ENCODE data around the gene GRM7. TPM values are rescaled to one million over a fixed set of nuclear protein-coding genes. Genes with fewer than 3 reads are reported as not detected.

GRM7 gene
- polyA plus RNA-seq, 1 donor from 2014 or later: 23.8 TPM

DNA sequence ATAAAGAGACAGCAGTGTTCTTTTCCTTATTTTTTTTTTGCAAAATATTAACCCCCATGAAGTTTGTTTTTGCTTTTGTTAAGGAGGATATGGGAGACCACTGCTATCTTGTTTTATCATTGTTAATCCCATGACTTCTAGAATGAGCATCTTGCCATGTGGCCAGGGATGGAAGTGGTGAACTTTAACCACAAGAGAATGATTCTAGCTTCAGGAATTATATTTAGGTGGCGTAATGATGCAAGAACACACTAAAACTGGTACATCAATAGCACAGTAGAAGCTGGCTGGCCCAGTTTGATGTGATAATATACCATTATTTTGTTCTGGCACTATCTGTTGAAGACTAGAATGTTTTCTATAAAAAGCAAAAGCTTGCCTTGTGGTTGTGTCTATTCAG lies 720.9 kb downstream of the GRM7 start:
- no peak overlapping the region for H3K9ac ChIP-seq (ENCODE audit: low read length)
- no peaks in the 10 kb centered on the region for H3K9me3 ChIP-seq (ENCODE audit: low read length)
- H3K27me3 ChIP-seq (ENCODE audit: insufficient read depth, low read depth, low read length): no peaks in the 10 kb centered on the region
- no peaks in the 10 kb centered on the region for H4K20me1 ChIP-seq (ENCODE audit: insufficient read depth)
- TF ChIP-seq, protein P1, sequence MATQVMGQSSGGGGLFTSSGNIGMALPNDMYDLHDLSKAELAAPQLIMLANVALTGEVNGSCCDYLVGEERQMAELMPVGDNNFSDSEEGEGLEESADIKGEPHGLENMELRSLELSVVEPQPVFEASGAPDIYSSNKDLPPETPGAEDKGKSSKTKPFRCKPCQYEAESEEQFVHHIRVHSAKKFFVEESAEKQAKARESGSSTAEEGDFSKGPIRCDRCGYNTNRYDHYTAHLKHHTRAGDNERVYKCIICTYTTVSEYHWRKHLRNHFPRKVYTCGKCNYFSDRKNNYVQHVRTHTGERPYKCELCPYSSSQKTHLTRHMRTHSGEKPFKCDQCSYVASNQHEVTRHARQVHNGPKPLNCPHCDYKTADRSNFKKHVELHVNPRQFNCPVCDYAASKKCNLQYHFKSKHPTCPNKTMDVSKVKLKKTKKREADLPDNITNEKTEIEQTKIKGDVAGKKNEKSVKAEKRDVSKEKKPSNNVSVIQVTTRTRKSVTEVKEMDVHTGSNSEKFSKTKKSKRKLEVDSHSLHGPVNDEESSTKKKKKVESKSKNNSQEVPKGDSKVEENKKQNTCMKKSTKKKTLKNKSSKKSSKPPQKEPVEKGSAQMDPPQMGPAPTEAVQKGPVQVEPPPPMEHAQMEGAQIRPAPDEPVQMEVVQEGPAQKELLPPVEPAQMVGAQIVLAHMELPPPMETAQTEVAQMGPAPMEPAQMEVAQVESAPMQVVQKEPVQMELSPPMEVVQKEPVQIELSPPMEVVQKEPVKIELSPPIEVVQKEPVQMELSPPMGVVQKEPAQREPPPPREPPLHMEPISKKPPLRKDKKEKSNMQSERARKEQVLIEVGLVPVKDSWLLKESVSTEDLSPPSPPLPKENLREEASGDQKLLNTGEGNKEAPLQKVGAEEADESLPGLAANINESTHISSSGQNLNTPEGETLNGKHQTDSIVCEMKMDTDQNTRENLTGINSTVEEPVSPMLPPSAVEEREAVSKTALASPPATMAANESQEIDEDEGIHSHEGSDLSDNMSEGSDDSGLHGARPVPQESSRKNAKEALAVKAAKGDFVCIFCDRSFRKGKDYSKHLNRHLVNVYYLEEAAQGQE (IDR thresholded peaks at IDR 0.05; ENCODE audit: borderline replicate concordance): no peak
- TF ChIP-seq EZH2 (IDR thresholded peaks at IDR 0.05; ENCODE audit: borderline replicate concordance, insufficient read depth, low read length, poor library complexity, severe bottlenecking): no peak
- TF ChIP-seq, protein P2, sequence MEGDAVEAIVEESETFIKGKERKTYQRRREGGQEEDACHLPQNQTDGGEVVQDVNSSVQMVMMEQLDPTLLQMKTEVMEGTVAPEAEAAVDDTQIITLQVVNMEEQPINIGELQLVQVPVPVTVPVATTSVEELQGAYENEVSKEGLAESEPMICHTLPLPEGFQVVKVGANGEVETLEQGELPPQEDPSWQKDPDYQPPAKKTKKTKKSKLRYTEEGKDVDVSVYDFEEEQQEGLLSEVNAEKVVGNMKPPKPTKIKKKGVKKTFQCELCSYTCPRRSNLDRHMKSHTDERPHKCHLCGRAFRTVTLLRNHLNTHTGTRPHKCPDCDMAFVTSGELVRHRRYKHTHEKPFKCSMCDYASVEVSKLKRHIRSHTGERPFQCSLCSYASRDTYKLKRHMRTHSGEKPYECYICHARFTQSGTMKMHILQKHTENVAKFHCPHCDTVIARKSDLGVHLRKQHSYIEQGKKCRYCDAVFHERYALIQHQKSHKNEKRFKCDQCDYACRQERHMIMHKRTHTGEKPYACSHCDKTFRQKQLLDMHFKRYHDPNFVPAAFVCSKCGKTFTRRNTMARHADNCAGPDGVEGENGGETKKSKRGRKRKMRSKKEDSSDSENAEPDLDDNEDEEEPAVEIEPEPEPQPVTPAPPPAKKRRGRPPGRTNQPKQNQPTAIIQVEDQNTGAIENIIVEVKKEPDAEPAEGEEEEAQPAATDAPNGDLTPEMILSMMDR (IDR thresholded peaks at IDR 0.05; ENCODE audit: poor library complexity, severe bottlenecking): no peak
- TF ChIP-seq MXI1 (conservative IDR thresholded peaks at IDR 0.05; ENCODE audit: poor library complexity, severe bottlenecking): no peak
- TF ChIP-seq RAD21 (conservative IDR thresholded peaks at IDR 0.05): no peak
- no peak for TF ChIP-seq EP300 (conservative IDR thresholded peaks at IDR 0.05; ENCODE audit: poor library complexity, severe bottlenecking)
- TF ChIP-seq TAF1 (IDR thresholded peaks at IDR 0.05; ENCODE audit: low read depth): no peak
- no peak for TF ChIP-seq SMC3 (conservative IDR thresholded peaks at IDR 0.05; ENCODE audit: poor library complexity)
- TF ChIP-seq POLR2AphosphoS5 (IDR thresholded peaks at IDR 0.05): no peak
- H3K4me2 ChIP-seq (ENCODE audit: low read length): no peak overlapping the region
- no peak overlapping the region for H3K4me3 ChIP-seq (ENCODE audit: low read length)
- H2AFZ ChIP-seq (ENCODE audit: low read depth, low read length): no peak overlapping the region
- H3K9me2 ChIP-seq (ENCODE audit: insufficient read depth, low read length): no peaks in the 10 kb centered on the region
- H3K79me2 ChIP-seq (replicated peaks; ENCODE audit: insufficient read depth, low read length): no peaks in the 10 kb centered on the region
- no peaks in the 10 kb centered on the region for H3K36me3 ChIP-seq (ENCODE audit: insufficient read depth, low read length)
- no peak overlapping the region for H3K27ac ChIP-seq (ENCODE audit: low read length)
- no peaks in the 10 kb centered on the region for H3F3A ChIP-seq (ENCODE audit: insufficient read depth, low read length, poor library complexity, severe bottlenecking)

DNA sequence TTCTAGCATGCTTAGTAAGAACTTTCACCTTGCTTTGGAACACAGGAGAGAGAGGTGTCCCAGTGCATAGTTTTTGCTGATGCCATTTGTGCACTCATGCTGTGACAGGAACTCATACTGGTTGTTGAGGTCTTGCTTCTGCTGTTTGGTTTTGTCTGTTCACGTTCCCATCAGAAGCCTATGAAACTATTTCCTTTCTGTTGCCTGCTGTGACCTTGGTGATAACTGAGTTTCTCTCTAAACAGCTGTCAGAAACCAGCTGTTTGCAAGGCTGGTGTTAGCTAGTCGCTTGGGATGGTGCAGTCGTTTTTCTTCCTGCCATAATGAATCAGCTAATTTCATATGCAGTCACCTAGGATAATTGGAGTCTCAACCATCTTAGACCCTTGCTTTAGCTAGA lies 724.1 kb downstream of the GRM7 start:
- Histone ChIP-seq H3K9me3 (ENCODE audit: low read length) (no peaks in the 10 kb centered on the region), H3K79me2 (replicated peaks; ENCODE audit: insufficient read depth, low read length) (no peaks in the 10 kb centered on the region), H3K36me3 (ENCODE audit: insufficient read depth, low read length) (no peaks in the 10 kb centered on the region), H2AFZ (ENCODE audit: low read depth, low read length) (no peak overlapping the region), H3K27me3 (ENCODE audit: insufficient read depth, low read depth, low read length) (no peaks in the 10 kb centered on the region), H3K4me3 (ENCODE audit: low read length) (no peak overlapping the region), H3K4me2 (ENCODE audit: low read length) (no peak overlapping the region), H3K9me2 (ENCODE audit: insufficient read depth, low read length) (no peaks in the 10 kb centered on the region), H3K9ac (ENCODE audit: low read length) (no peak overlapping the region), H4K20me1 (ENCODE audit: insufficient read depth) (no peaks in the 10 kb centered on the region), H3F3A (ENCODE audit: insufficient read depth, low read length, poor library complexity, severe bottlenecking) (no peaks in the 10 kb centered on the region), H3K27ac (ENCODE audit: low read length) (no peak overlapping the region)
- TF ChIP-seq POLR2AphosphoS5 (IDR thresholded peaks at IDR 0.05) (no peak), MXI1 (conservative IDR thresholded peaks at IDR 0.05; ENCODE audit: poor library complexity, severe bottlenecking) (no peak), TAF1 (IDR thresholded peaks at IDR 0.05; ENCODE audit: low read depth) (no peak), RAD21 (conservative IDR thresholded peaks at IDR 0.05) (no peak), EZH2 (IDR thresholded peaks at IDR 0.05; ENCODE audit: borderline replicate concordance, insufficient read depth, low read length, poor library complexity, severe bottlenecking) (no peak), EP300 (conservative IDR thresholded peaks at IDR 0.05; ENCODE audit: poor library complexity, severe bottlenecking) (no peak), SMC3 (conservative IDR thresholded peaks at IDR 0.05; ENCODE audit: poor library complexity) (no peak)
- TF ChIP-seq, protein P2 (IDR thresholded peaks at IDR 0.05; ENCODE audit: poor library complexity, severe bottlenecking): no peak
- TF ChIP-seq, protein P1 (IDR thresholded peaks at IDR 0.05; ENCODE audit: borderline replicate concordance): no peak
